RWPE2 (cell line): ENCODE measurements around the gene IQGAP2.

Experiments
- ATAC-seq: fragments of 200-7000 bp; cut with Tn5 transposase; 3 replicates; pipeline ENCODE4 v1.9.1; 2021; ENCODE audit warnings: low read depth
- DNase-seq: peaks from one replicate; pipeline ENCODE4 v3.0.0-alpha.2; 2020; ENCODE audit warnings: low spot score
- H3K27ac ChIP-seq: fragments of 450-650 bp; 2 replicates; pipeline ENCODE4 v1.5.1; 2017; ENCODE audit warnings: mild to moderate bottlenecking; ENCODE audit not compliant: poor library complexity, severe bottlenecking
- H3K27me3 ChIP-seq: fragments of 250-450 bp; sonication (Bioruptor Pico); 2 replicates; pipeline ENCODE4 v1.5.1; 2021; ENCODE audit warnings: mild to moderate bottlenecking, moderate library complexity; ENCODE audit not compliant: insufficient read depth, poor library complexity, severe bottlenecking
- H3K36me3 ChIP-seq: fragments of 250-450 bp; sonication (Bioruptor Pico); 2 replicates; pipeline ENCODE4 v1.5.1; 2020; ENCODE audit warnings: low read depth, mild to moderate bottlenecking, moderate library complexity
- H3K4me1 ChIP-seq: fragments of 250-450 bp; sonication (Bioruptor Pico); 2 replicates; pipeline ENCODE4 v1.5.1; 2021; ENCODE audit warnings: mild to moderate bottlenecking, moderate library complexity; ENCODE audit not compliant: insufficient read depth, poor library complexity, severe bottlenecking
- H3K4me3 ChIP-seq: fragments of 250-450 bp; sonication (Bioruptor Pico); 2 replicates; pipeline ENCODE4 v1.5.1; 2021; ENCODE audit warnings: mild to moderate bottlenecking, moderate library complexity; ENCODE audit not compliant: severe bottlenecking
- H3K9me3 ChIP-seq: fragments of 250-450 bp; sonication (Bioruptor Pico); 2 replicates; pipeline ENCODE4 v1.5.1; 2021; ENCODE audit warnings: mild to moderate bottlenecking, moderate library complexity; ENCODE audit not compliant: severe bottlenecking
- CTCF ChIP-seq: fragments of 450-650 bp; IDR thresholded peaks from one replicate; pipeline ENCODE4 v1.5.1; 2017; ENCODE audit warnings: mild to moderate bottlenecking, moderate library complexity; ENCODE audit not compliant: poor library complexity, severe bottlenecking

The IQGAP2 gene

GRCh38 chr5:76371960-76372322, 31.1 kb upstream of the IQGAP2 start:
- H3K27me3 ChIP-seq, result no peaks in the 10 kb centered on the region
- no peaks in the 10 kb centered on the region for H3K9me3 ChIP-seq
- TF ChIP-seq CTCF, result no peak
- peaks cover 13% of the 10 kb centered on the region for H3K4me1 ChIP-seq
- ATAC-seq (peak; percentile 49), DNase-seq (no peak)
- H3K4me3 ChIP-seq, result no peak overlapping the region
- H3K36me3 ChIP-seq, result no peaks in the 10 kb centered on the region
- H3K27ac ChIP-seq, result peak overlapping the region; percentile 40

- peaks cover 13% of the 10 kb centered on the region for H3K4me1 ChIP-seq
- H3K36me3 ChIP-seq, result no peaks in the 10 kb centered on the region
- H3K4me3 ChIP-seq, result no peak overlapping the region
- no peaks in the 10 kb centered on the region for H3K27me3 ChIP-seq
- peak overlapping the region; percentile 40 for H3K27ac ChIP-seq
- ATAC-seq, result peak; percentile 97
- H3K9me3 ChIP-seq, result no peaks in the 10 kb centered on the region
- peak; percentile 80 for DNase-seq
- TF ChIP-seq CTCF, result no peak
Observed at GRCh38 chr5:76372323-76373054, 30.6 kb upstream of the IQGAP2 start.

DNA sequence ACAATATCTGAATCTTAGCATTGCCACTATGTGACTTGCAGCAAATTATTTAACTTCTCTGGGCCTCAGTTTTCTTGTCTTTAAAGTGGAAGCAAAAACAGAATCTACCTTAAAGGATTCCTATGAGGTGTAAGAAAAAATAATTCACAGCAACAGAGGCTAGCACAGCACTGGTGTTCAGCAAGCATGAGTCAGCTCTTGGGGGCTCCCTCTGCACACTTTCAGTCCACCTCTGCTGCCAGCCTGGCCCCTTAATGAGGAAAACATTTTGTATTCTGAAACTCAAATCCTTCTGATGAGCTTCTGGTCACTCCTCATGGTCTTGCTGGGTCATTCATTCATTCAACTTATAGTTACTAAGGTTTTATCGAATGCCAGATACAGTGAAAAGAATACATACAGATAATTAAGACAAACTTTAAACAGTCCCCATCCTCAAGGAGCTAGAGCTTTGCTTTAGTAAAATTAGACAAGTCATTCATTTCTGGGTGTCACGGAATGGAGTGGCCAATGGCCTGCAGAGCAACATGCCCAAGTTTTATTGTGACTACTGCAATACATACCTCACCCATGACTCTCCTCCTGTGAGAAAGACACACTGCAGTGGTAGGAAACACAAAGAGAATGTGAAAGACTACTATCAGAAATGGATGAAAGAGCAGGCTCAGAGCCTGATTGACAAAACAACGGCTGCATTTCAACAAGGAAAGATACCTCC, 26.8 kb upstream of the IQGAP2 start:
- no peak for ATAC-seq
- DNase-seq, result no peak
- TF ChIP-seq CTCF, result no peak
- no peak overlapping the region for H3K4me3 ChIP-seq
- no peaks in the 10 kb centered on the region for H3K9me3 ChIP-seq
- no peaks in the 10 kb centered on the region for H3K27me3 ChIP-seq
- H3K36me3 ChIP-seq, result no peaks in the 10 kb centered on the region
- H3K4me1 ChIP-seq, result peaks cover 16% of the 10 kb centered on the region
- H3K27ac ChIP-seq, result no peak overlapping the region

GRCh38 chr5:76376866-76377230, 26.2 kb upstream of the IQGAP2 start:
- ATAC-seq (no peak), DNase-seq (no peak)

More at GRCh38 chr5:76376866-76377230, 26.2 kb upstream of the IQGAP2 start:
- Histone ChIP-seq H3K4me1 (peaks cover 13% of the 10 kb centered on the region), H3K27ac (no peak overlapping the region), H3K27me3 (no peaks in the 10 kb centered on the region), H3K4me3 (no peak overlapping the region), H3K9me3 (no peaks in the 10 kb centered on the region), H3K36me3 (no peaks in the 10 kb centered on the region)
- no peak for TF ChIP-seq CTCF
